Measurements from ENCODE around the gene COQ9. TPM values are rescaled to one million over a fixed set of nuclear protein-coding genes. Genes with fewer than 3 reads are reported as not detected.

The COQ9 gene
- total and polyA plus RNA-seq, 2 donors (not counting 1 experiment from before 2014, with no cell fraction given): 44.4 to 51.2 TPM

DNA sequence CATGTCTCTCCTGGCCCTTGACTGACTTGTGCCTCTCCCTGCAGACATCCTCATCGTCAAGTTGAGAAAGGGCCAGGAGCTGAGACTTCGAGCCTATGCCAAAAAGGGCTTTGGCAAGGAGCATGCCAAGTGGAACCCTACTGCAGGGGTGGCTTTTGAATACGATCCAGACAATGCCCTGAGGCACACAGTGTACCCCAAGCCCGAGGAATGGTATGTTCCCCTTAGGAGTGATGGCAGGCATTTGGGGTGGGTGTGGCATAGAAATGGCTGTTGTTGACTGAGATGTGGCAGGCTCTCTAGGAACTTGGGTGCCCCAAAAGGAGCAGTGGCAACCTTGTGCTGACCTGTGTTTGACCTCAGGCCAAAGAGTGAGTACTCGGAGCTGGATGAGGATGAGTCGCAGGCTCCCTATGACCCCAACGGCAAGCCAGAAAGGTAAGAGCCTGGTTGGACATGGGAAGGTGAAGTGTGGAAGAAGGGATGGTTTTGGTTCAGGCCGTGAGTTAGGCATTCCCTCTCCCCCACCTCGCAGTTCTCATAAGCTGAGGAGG, 22.7 kb downstream of the COQ9 start:
- no peak for TF ChIP-seq CTCF (conservative IDR thresholded peaks at IDR 0.05 in 1 of 2, IDR thresholded peaks at IDR 0.05 in 1 of 2; ENCODE audit: low read depth in 1 of 2, low read length in 2 of 2)
- no peak for TF ChIP-seq EZH2 (IDR thresholded peaks at IDR 0.05; ENCODE audit: low read length, missing control alignments)
- Histone ChIP-seq H3K9ac (ENCODE audit: insufficient read depth, low read length) (no peak overlapping the region), H3K9me3 (ENCODE audit: control insufficient read depth, insufficient read depth, low read depth, low read length) (no peaks in the 10 kb centered on the region), H4K20me1 (ENCODE audit: control insufficient read depth, extremely low read depth, insufficient read depth, low read length) (no peaks in the 10 kb centered on the region), H2AFZ (ENCODE audit: low read length) (no peak overlapping the region), H3K27me3 (ENCODE audit: control insufficient read depth, insufficient read depth, low read length) (no peaks in the 10 kb centered on the region), H3K27ac (ENCODE audit: insufficient read depth, low read length) (no peak overlapping the region), H3K4me2 (ENCODE audit: extremely low read depth, insufficient read depth, low read length) (no peak overlapping the region), H3K4me1 (ENCODE audit: control insufficient read depth, extremely low read depth, insufficient read depth, low read length) (peaks cover 4% of the 10 kb centered on the region), H3K79me2 (ENCODE audit: control insufficient read depth, insufficient read depth, low read length) (peaks cover 3% of the 10 kb centered on the region), H3K4me3 (replicated peaks in 1 of 4; ENCODE audit: control extremely low read depth in 1 of 4, insufficient read depth in 1 of 4, low read depth in 3 of 4, low read length in 4 of 4) (no peak overlapping the region), H3K36me3 (ENCODE audit: control insufficient read depth, insufficient read depth, low read length) (peaks cover 24% of the 10 kb centered on the region)
- DNase-seq (ENCODE audit: low read depth in 2 of 2): no peak

DNA sequence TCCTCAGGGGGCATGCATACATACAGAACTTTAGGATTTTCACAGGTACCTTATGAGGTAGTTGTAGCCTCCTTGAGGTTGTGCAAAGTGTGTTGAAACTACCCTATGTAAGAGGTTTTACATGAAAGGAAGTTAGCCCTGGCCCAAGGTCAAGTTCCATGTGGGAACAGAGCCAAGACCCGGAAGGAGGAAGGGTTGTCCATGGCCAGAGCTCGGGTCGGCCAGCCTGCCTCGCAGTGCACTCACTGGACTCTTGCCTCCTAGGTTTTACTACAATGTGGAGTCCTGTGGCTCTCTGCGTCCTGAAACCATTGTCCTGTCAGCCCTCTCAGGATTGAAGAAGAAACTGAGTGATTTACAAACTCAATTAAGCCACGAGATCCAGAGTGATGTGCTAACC, 23.4 kb downstream of the COQ9 start:
- H3K4me2 ChIP-seq (ENCODE audit: extremely low read depth, insufficient read depth, low read length): no peak overlapping the region

DNA sequence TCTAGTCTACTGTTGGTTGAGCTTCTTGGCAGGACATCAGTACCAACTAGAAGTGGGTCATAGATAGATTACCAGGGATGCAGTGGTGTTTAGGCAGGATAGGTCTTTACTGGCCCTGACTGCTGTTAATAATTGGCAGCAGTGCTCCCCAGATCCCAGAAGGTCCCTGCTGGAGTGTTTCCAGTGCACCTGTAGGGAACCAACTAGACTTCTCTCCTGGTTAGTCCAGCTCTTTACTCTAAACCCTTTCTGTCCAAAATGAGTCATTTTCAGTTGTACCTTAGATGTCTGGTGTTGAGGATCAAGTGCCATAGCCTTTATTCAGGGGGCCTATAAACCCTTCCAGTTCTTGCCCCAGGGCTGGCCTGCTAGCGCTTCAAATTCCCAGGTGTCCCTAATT, 23.9 kb downstream of the COQ9 start:
- Histone ChIP-seq H3K36me3 (ENCODE audit: control insufficient read depth, insufficient read depth, low read length) (peaks cover 22% of the 10 kb centered on the region), H3K27ac (ENCODE audit: insufficient read depth, low read length) (no peak overlapping the region)

More for the DNA sequence above, 23.4 kb downstream of the COQ9 start:
- H3K9ac ChIP-seq (ENCODE audit: insufficient read depth, low read length): no peak overlapping the region
- H3K27ac ChIP-seq (ENCODE audit: insufficient read depth, low read length): no peak overlapping the region
- H3K4me3 ChIP-seq (replicated peaks in 1 of 4; ENCODE audit: control extremely low read depth in 1 of 4, insufficient read depth in 1 of 4, low read depth in 3 of 4, low read length in 4 of 4): no peak overlapping the region
- H3K4me1 ChIP-seq (ENCODE audit: control insufficient read depth, extremely low read depth, insufficient read depth, low read length): peaks cover 4% of the 10 kb centered on the region
- peaks cover 1% of the 10 kb centered on the region for H3K79me2 ChIP-seq (ENCODE audit: control insufficient read depth, insufficient read depth, low read length)
- TF ChIP-seq EZH2 (IDR thresholded peaks at IDR 0.05; ENCODE audit: low read length, missing control alignments): no peak
- TF ChIP-seq CTCF (conservative IDR thresholded peaks at IDR 0.05 in 1 of 2, IDR thresholded peaks at IDR 0.05 in 1 of 2; ENCODE audit: low read depth in 1 of 2, low read length in 2 of 2): no peak
- H4K20me1 ChIP-seq (ENCODE audit: control insufficient read depth, extremely low read depth, insufficient read depth, low read length): no peaks in the 10 kb centered on the region
- H3K36me3 ChIP-seq (ENCODE audit: control insufficient read depth, insufficient read depth, low read length): peaks cover 23% of the 10 kb centered on the region
- DNase-seq (ENCODE audit: low read depth in 2 of 2): peak in 1 of 2 donors; percentile 50
- H3K9me3 ChIP-seq (ENCODE audit: control insufficient read depth, insufficient read depth, low read depth, low read length): no peaks in the 10 kb centered on the region
- H2AFZ ChIP-seq (ENCODE audit: low read length): no peak overlapping the region
- no peaks in the 10 kb centered on the region for H3K27me3 ChIP-seq (ENCODE audit: control insufficient read depth, insufficient read depth, low read length)

More for the DNA sequence above, 23.9 kb downstream of the COQ9 start:
- H2AFZ ChIP-seq (ENCODE audit: low read length): no peak overlapping the region
- DNase-seq (ENCODE audit: low read depth in 2 of 2): no peak
- H4K20me1 ChIP-seq (ENCODE audit: control insufficient read depth, extremely low read depth, insufficient read depth, low read length): no peaks in the 10 kb centered on the region
- H3K9me3 ChIP-seq (ENCODE audit: control insufficient read depth, insufficient read depth, low read depth, low read length): no peaks in the 10 kb centered on the region
- H3K79me2 ChIP-seq (ENCODE audit: control insufficient read depth, insufficient read depth, low read length): no peaks in the 10 kb centered on the region
- no peak overlapping the region for H3K4me3 ChIP-seq (replicated peaks in 1 of 4; ENCODE audit: control extremely low read depth in 1 of 4, insufficient read depth in 1 of 4, low read depth in 3 of 4, low read length in 4 of 4)
- peaks cover 4% of the 10 kb centered on the region for H3K4me1 ChIP-seq (ENCODE audit: control insufficient read depth, extremely low read depth, insufficient read depth, low read length)
- H3K9ac ChIP-seq (ENCODE audit: insufficient read depth, low read length): no peak overlapping the region
- no peak overlapping the region for H3K4me2 ChIP-seq (ENCODE audit: extremely low read depth, insufficient read depth, low read length)
- no peak for TF ChIP-seq EZH2 (IDR thresholded peaks at IDR 0.05; ENCODE audit: low read length, missing control alignments)
- no peak for TF ChIP-seq CTCF (conservative IDR thresholded peaks at IDR 0.05 in 1 of 2, IDR thresholded peaks at IDR 0.05 in 1 of 2; ENCODE audit: low read depth in 1 of 2, low read length in 2 of 2)
- no peaks in the 10 kb centered on the region for H3K27me3 ChIP-seq (ENCODE audit: control insufficient read depth, insufficient read depth, low read length)

Data from fibroblast of lung (primary cell).